Uterus (tissue), 4 donors: ENCODE measurements around the gene BTBD9. TPM values are rescaled to one million over a fixed set of nuclear protein-coding genes. Genes with fewer than 3 reads are reported as not detected.

ENCODE experiments used
- DNase-seq, 2 donors: peaks; one replicate each; pipeline ENCODE4 v3.0.0-alpha.2; 2019 to 2020
- H3K27ac ChIP-seq, 2 donors: fragments of 200-600 bp; sonication (generic); 1 replicate in 1 of 2; 2 replicates in 1 of 2; pipeline ENCODE4 v1.5.1; 2016 to 2018
- H3K27me3 ChIP-seq, 2 donors: fragments of 200-600 bp; sonication (generic); one replicate each; pipeline ENCODE4 v1.5.1; 2018 to 2019; ENCODE audit warnings: control low read depth in 1 of 2
- H3K36me3 ChIP-seq, 2 donors: fragments of 200-600 bp; sonication (generic); one replicate each; pipeline ENCODE4 v1.5.1; 2019; ENCODE audit warnings: control low read depth in 1 of 2
- H3K4me1 ChIP-seq, 2 donors: fragments of 200-600 bp; sonication (generic); one replicate each; pipeline ENCODE4 v1.5.1; 2018 to 2019; ENCODE audit warnings: control low read depth in 1 of 2
- H3K4me3 ChIP-seq, 2 donors: fragments of 200-600 bp; sonication (generic); 1 replicate in 1 of 2; 2 replicates in 1 of 2; pipeline ENCODE4 v1.5.1; 2018 to 2019; ENCODE audit warnings: mild to moderate bottlenecking in 1 of 2
- H3K9me3 ChIP-seq, 2 donors: fragments of 200-600 bp; sonication (generic); one replicate each; pipeline ENCODE4 v1.5.1; 2019; ENCODE audit warnings: control low read depth in 1 of 2
- CTCF ChIP-seq, 4 experiments: fragments of 200-600 bp in 2 of 4; fragments of 450-650 bp in 2 of 4; sonication (generic) in 2 of 4; IDR thresholded peaks; one replicate each; pipeline ENCODE4 v1.5.1; 2016 to 2019; ENCODE audit warnings: antibody characterized with exemption in 4 of 4, mild to moderate bottlenecking in 2 of 4, moderate library complexity in 1 of 4
- POLR2A ChIP-seq, 2 donors: fragments of 450-650 bp; IDR thresholded peaks; one replicate each; pipeline ENCODE4 v1.6.1; 2016; ENCODE audit warnings: antibody characterized with exemption in 2 of 2, mild to moderate bottlenecking in 1 of 2, moderate library complexity in 1 of 2
- intact Hi-C: fragments of 100-400 bp; cut with DNase I; formaldehyde crosslinking; loops from one replicate; pipeline ENCODE4 v1.15.1; 2023; ENCODE audit warnings: low total_unique reads
- total RNA-seq, 4 donors: library from RNA; depleted of rRNA in 3 of 4; stranded (reverse); fragments of >200 nt in 3 of 4; gene quantifications; one replicate each; pipeline versions ENCODE4 v1.1.0 to v1.2.4, GENCODE V29; 2014 to 2023
- donor health status: DM: yes; HTN: yes; CAD: no.

The BTBD9 gene
- total RNA-seq, 4 donors from 2014 or later = 10.3 to 50.3 (median 34.4) TPM

DNA sequence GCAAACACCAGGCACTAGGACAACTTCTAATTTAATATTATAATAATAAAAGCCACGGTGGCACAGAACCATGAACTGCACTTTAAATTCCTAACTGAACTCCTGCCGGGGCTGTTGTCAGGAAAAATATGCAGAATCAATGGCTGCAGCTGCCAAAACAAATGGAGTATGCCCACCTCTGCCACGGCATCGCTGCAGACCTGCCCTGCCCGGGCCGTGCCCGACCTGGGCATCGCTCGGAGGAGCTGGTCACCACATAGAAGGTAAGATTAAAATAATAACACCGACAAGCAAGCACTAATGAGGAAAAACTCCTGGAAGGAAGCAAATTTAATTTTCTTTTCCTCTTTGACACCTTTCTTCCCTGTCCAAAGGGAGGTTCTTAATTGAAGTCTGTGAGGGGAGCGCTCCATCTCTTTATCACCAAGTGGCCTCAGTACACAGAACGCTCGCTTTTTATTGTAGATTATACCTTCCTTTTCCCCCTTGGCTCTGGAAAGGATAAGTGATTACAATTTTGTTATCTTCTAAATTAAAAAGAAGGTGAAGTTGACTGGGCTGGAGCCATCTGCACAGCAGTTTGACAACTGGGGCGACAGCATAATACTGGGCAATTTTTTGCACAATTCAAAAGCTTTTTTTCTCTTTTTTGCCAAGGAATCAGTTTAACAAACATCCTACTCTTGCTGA is 468.9 kb downstream of the BTBD9 start:
- TF ChIP-seq CTCF (IDR thresholded peaks at IDR 0.05) = no peak
- no peak for TF ChIP-seq POLR2A (IDR thresholded peaks at IDR 0.05)
- no peak for DNase-seq
- Histone ChIP-seq H3K27me3 (no peaks in the 10 kb centered on the region), H3K27ac (no peak overlapping the region), H3K4me1 (no peaks in the 10 kb centered on the region), H3K9me3 (no peaks in the 10 kb centered on the region), H3K4me3 (no peak overlapping the region), H3K36me3 (no peaks in the 10 kb centered on the region)
- intact Hi-C loops = no loop called here

- H3K4me3 ChIP-seq = no peak overlapping the region
- DNase-seq = no peak
- no peak overlapping the region for H3K27ac ChIP-seq
- H3K9me3 ChIP-seq = no peaks in the 10 kb centered on the region
- no peaks in the 10 kb centered on the region for H3K27me3 ChIP-seq
- TF ChIP-seq CTCF (IDR thresholded peaks at IDR 0.05) (no peak), POLR2A (IDR thresholded peaks at IDR 0.05) (no peak)
- H3K4me1 ChIP-seq = no peaks in the 10 kb centered on the region
- no peaks in the 10 kb centered on the region for H3K36me3 ChIP-seq
- intact Hi-C loops = no loop called here
Observed at GRCh38 chr6:38169977-38170526, 469.7 kb downstream of the BTBD9 start.

- H3K9me3 ChIP-seq = no peaks in the 10 kb centered on the region
- DNase-seq = no peak
Observed at GRCh38 chr6:38169221-38169976, 470.3 kb downstream of the BTBD9 start.

GRCh38 chr6:38168699-38169098 is 471.0 kb downstream of the BTBD9 start:
- no peak for DNase-seq

More at GRCh38 chr6:38169221-38169976, 470.3 kb downstream of the BTBD9 start:
- TF ChIP-seq POLR2A (IDR thresholded peaks at IDR 0.05) (no peak), CTCF (IDR thresholded peaks at IDR 0.05) (no peak)
- H3K27me3 ChIP-seq = no peaks in the 10 kb centered on the region
- intact Hi-C loops = no loop called here
- no peak overlapping the region for H3K27ac ChIP-seq
- H3K4me3 ChIP-seq = no peak overlapping the region
- no peaks in the 10 kb centered on the region for H3K36me3 ChIP-seq
- H3K4me1 ChIP-seq = no peaks in the 10 kb centered on the region

More at GRCh38 chr6:38168699-38169098, 471.0 kb downstream of the BTBD9 start:
- H3K27ac ChIP-seq = no peak overlapping the region
- H3K9me3 ChIP-seq = no peaks in the 10 kb centered on the region
- intact Hi-C loops = no loop called here
- no peak for TF ChIP-seq POLR2A (IDR thresholded peaks at IDR 0.05)
- no peak for TF ChIP-seq CTCF (IDR thresholded peaks at IDR 0.05)
- no peaks in the 10 kb centered on the region for H3K36me3 ChIP-seq
- no peaks in the 10 kb centered on the region for H3K27me3 ChIP-seq
- no peak overlapping the region for H3K4me3 ChIP-seq
- no peaks in the 10 kb centered on the region for H3K4me1 ChIP-seq
